ENCODE data around the gene TIMP1.

GRCh38 chrX:47590984-47591383, 8.7 kb downstream of the TIMP1 start:
- TF ChIP-seq USF2 (IDR thresholded peaks at IDR 0.05; ENCODE audit: borderline replicate concordance, low read depth, low read length): no peak
- TF ChIP-seq CTCF (IDR thresholded peaks at IDR 0.05): no peak
- TF ChIP-seq POLR2AphosphoS5 (IDR thresholded peaks at IDR 0.05; ENCODE audit: low read depth, low read length): no peak
- TF ChIP-seq RAD21 (IDR thresholded peaks at IDR 0.05; ENCODE audit: low read length): no peak
- TF ChIP-seq JUND (IDR thresholded peaks at IDR 0.05): no peak
